Ramos (cell line): ENCODE measurements around the gene SAMD4B.

Experiments
- in situ Hi-C: fragments of 300-500 bp; cut with MboI; formaldehyde crosslinking; loops from one replicate; pipeline ENCODE4 v1.14.3; 2022; ENCODE audit warnings: low sequenced_read_pairs; ENCODE audit not compliant: unreplicated experiment

The SAMD4B gene

DNA sequence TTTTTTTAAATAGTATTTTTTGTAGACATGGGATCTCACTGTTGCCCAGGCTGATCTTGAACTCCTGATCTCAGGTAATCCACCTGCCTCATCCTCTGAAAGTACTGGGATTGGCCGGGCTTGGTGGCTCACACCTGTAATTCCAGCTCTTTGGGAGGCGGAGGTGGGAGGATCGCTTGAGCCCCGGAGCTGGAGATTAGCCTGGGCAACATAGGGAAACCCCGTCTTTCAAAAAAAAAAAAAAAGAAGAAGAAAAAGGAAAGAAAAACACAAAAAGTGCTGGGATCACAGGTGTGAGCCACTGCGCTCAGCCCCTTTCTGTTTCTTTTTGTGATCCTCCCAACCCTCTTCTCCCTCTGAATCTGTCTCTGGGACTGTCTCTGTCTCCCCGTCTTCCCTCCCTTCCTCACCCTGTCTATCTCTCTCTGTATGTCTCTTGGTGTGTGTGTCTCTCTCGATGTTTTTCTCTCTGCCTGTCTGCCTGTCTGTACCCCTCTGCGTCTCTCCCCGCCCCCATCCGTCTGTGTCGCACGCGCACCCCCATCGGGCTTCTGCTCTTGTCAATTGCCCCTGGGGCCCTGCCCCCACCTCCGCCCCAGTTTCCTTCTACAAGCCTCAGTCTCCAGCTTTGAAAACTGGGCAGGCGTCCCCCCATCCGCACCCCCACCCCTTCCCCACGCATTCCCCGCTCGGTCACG lies 63.9 kb downstream of the SAMD4B start:
- in situ Hi-C loops, result no loop called here

DNA sequence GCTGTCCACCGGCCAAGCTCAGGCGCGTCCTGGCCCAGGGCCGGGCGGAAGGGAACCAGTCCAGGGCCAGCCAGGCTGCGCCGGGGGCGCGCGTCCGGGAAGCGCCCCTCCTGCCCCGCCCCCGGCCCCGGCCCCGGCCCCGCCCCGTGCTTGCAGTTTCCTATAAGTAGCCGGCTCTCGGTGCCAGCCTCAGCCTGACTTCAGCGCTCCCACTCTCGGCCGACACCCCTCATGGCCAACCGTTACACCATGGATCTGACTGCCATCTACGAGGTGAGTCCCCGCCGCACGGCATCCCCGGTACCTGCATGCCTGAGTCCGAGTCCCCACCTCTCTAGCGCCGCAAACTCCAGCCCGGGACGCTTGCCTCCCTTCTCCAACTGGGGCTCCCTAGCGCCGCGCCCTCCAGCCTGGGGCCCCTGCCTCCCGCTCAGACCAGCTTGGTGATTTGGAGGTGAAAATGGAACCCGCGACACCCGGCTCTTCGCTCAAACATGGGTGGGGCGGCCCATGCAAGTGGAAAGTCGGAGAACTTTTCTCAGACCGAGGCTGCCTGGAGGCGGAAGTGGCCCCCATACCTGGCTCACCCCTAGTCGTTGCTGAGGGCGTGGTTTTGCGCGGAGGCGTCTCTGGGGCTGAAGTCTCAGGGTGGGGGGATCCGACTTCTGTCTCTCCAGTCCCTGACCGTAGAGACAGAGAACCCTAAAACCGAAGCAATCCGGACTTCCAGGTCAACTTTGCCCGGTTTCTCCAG lies 64.6 kb downstream of the SAMD4B start, which contains the start of gene ZFP36:
TSS of gene ZFP36 (plus strand) at position 192 of the 754 bp plus-strand sequence. CDS start at position 250, 58 bp downstream.
- in situ Hi-C loops, result no loop called here

DNA sequence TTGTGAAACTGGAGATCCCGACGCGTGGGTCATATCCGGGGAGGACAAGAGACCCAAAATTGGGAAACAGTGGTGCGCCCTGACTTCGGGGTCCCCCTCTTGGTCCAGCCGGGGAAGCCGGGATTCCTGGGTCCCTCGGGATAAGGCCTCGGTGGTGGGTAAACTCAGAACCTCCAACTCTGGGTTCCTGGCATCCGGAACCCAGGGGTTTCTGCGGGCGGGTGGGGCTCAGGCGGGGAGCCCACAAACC lies 65.1 kb downstream of the SAMD4B start:
- in situ Hi-C loops, result no loop called here

DNA sequence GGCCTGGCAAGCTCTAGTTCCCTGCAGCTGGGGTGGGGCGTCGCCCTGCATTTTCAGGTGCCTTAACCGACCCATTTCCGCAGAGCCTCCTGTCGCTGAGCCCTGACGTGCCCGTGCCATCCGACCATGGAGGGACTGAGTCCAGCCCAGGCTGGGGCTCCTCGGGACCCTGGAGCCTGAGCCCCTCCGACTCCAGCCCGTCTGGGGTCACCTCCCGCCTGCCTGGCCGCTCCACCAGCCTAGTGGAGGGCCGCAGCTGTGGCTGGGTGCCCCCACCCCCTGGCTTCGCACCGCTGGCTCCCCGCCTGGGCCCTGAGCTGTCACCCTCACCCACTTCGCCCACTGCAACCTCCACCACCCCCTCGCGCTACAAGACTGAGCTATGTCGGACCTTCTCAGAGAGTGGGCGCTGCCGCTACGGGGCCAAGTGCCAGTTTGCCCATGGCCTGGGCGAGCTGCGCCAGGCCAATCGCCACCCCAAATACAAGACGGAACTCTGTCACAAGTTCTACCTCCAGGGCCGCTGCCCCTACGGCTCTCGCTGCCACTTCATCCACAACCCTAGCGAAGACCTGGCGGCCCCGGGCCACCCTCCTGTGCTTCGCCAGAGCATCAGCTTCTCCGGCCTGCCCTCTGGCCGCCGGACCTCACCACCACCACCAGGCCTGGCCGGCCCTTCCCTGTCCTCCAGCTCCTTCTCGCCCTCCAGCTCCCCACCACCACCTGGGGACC lies 65.6 kb downstream of the SAMD4B start:
- in situ Hi-C loops, result no loop called here

DNA sequence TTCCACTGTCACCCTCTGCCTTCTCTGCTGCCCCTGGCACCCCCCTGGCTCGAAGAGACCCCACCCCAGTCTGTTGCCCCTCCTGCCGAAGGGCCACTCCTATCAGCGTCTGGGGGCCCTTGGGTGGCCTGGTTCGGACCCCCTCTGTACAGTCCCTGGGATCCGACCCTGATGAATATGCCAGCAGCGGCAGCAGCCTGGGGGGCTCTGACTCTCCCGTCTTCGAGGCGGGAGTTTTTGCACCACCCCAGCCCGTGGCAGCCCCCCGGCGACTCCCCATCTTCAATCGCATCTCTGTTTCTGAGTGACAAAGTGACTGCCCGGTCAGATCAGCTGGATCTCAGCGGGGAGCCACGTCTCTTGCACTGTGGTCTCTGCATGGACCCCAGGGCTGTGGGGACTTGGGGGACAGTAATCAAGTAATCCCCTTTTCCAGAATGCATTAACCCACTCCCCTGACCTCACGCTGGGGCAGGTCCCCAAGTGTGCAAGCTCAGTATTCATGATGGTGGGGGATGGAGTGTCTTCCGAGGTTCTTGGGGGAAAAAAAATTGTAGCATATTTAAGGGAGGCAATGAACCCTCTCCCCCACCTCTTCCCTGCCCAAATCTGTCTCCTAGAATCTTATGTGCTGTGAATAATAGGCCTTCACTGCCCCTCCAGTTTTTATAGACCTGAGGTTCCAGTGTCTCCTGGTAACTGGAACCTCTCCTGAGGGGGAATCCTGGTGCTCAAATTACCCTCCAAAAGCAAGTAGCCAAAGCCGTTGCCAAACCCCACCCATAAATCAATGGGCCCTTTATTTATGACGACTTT lies 66.4 kb downstream of the SAMD4B start:
- in situ Hi-C loops, result no loop called here

DNA sequence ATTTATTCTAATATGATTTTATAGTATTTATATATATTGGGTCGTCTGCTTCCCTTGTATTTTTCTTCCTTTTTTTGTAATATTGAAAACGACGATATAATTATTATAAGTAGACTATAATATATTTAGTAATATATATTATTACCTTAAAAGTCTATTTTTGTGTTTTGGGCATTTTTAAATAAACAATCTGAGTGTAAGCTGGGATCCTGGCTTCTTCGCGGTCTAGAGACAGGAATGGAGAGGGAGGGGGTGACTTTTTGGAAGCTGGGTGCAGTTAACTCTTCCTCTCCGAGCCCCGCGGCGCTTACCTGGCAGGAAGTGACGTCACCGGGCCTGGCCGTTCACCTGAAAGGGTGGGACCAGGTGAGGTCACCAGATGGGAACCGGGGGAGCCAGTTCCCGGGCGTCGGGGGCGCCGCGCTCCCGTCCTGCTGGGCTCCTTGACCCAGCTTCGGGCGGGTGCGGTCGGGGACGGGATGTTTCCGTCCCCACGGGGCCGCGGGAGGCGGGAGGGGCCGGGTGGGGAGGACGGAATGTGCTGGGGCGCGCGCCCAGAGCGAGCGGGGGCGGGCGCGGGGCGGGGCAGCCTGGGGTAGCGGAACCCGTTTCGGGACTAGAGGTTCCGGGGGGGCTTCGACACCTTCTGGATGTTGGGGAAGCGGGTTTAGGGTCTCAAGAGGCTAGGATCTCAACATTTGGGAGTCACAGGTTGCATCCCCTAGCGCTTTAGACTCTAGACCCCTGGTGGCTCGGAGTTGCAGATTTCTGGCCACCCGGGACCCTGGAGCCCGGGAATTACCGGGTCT lies 67.2 kb downstream of the SAMD4B start:
- in situ Hi-C loops, result loop anchor here (10.0 kb wide), 1 partner anchor 295 kb away; no protein-coding TSS in a partner anchor

DNA sequence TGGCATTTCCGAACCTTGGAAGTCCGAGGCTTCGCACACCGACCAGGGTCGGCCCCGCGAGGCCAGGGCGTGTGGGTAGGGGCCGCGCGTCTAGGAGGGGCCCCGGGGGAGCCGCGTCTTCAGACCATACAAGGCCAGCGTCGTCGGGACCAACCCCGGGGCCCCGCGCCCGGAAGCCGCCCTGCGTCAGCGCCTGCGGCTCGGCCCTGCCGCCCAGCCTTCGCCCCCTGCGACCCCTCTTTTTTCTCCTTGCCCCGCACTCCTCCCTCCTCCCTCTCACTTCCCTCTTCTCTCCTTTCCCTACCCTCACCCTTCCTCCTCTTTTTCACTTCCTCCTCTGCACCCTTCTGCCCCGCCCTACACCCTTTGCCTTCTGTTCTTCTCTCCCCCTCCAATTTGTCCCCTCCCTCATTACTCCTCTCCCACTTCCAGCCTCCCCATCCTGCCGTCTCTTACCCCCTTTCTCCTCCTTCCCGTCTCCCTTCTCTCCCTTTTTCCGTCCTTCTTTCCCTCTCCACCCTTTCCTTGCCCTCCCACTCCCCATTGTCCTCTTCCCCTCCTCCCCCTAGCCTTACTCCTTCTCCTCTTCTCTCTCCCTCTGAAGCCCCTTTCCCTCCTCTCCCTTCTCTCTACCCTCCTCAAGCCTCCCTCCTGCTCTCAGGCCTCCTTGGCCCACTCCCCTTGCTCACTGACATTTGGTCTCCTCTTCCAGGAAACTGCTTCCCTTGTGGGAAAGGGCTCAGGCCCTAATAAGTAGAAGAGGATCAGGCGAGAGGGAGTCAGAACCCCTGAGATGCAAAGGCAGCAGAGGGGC lies 68.0 kb downstream of the SAMD4B start:
- in situ Hi-C loops, result loop anchor here (10.0 kb wide), 1 partner anchor 295 kb away; no protein-coding TSS in a partner anchor

DNA sequence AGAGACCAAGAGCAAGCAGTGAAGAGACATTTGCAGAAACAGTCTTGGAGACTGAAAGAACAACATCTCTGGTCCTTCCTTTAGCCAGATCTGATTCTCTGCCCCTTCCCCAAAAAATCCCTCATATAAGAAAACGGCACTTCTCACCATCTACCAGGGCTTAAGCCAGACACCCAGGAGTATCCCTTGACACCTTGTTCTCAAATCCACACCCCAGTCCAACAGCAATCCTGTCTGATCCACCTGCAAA lies 68.5 kb downstream of the SAMD4B start:
- in situ Hi-C loops, result loop anchor here (10.0 kb wide), 1 partner anchor 296 kb away; no protein-coding TSS in a partner anchor

DNA sequence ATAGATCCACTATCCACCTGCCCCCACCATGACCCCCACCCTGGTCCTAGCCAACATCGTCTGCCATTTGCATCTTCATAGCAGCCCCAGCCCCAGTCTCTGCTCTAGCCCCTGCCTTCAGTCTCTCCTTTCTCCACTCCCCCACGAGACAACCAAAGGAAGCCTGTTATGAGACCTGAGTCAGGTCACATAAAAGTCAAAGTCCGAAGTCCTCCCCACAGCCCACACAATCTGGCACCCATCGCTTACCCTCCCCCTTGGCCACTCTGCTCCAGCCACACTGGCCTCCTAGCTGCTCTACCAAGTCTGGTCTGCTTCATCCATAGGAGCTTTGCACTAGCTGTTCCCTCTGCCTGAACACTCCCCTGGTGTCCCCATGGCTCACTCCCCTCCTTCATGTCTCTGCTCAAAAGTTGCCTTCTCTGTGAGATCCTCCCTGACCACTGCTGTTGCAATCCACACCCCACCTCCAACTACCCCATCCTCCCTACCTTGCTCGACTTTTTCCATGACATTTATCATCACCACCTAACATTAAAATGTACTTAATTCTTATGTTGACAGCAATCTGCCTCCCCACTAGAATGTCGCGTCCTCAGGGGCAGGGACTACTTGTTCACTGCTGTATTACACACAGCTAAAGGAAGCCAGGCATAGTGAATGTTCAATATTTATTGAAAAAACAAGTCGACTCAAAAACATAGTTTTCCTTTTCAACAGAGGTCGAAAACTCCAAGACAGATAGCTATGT lies 69.0 kb downstream of the SAMD4B start:
- in situ Hi-C loops, result loop anchor here (10.0 kb wide), 1 partner anchor 296 kb away; no protein-coding TSS in a partner anchor

DNA sequence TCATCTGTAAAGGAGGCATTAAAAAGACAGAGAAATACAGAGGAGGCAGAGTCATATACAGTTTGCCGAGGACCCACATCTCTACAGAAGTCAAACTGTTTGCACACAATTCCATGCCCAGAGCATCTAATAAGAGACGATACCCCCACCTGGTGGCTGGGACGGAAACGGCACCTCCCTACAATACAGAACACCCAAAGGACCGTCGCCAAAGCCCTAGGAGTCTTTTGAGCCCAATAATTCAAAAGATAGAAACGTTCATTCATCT lies 69.5 kb downstream of the SAMD4B start:
- in situ Hi-C loops, result loop anchor here (10.0 kb wide), 1 partner anchor 297 kb away; no protein-coding TSS in a partner anchor

DNA sequence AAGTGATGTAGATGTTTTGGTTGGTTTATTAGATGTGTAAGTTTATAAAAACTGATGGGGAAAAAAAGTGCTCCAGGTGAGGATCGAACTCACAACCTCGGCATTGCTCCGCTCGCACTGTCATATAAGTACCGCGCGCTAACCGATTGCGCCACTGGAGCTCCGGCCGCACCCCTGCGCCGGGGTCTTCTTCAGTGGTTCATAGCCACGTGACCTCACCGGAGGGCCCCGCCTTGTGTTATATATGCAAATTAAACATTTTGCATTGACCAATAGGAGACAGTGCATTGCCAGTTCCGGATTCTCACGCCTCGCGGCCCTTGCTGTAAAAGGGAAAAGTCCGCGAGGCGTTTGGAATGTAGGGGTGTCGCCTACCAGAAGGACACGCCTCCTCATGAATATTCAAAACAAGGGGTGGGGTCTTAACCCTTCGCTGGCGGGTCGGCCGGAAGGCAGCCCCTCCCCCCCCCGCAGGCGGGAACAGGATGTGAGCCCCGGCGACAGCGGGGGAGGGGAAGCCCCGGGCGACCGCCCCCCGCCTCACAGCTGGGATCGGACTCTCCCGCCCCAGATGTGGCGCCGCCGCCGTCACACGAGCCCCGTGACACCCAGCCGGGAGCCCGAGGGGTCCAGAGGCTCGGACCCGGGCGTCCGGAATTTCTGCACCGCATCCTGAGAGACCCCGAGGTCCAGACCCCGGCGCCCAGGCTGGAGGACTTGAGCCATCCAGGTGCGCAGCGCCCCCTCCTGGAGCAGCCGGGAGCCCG lies 70.1 kb downstream of the SAMD4B start, which contains the start of gene PLEKHG2:
TSS of gene PLEKHG2 (plus strand) at position 570 of the 767 bp plus-strand sequence. CDS start 1,418 bp downstream, outside the sequence.
- in situ Hi-C loops, result loop anchor here (10.0 kb wide), 1 partner anchor 297 kb away; no protein-coding TSS in a partner anchor

DNA sequence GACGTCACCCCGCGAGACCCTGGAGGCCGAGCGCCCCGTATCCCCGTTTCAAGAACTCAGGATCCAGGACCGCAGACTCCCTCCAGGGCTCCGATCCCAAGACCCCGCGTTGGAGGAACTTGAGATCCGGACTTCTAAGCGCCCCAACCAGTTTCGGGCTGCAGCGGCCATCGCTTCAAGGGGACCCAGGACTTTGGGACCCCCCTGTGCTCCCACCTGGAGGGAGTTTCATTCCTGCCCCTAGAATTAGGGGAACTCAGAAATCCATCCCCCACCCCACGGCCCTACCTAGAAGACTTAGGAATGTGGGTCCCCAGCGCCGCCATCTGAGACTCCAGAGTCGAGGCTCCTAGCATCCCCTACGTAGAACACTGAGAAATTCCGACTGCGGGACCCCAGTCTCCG lies 70.6 kb downstream of the SAMD4B start:
- in situ Hi-C loops, result loop anchor here (10.0 kb wide), 1 partner anchor 298 kb away; no protein-coding TSS in a partner anchor

DNA sequence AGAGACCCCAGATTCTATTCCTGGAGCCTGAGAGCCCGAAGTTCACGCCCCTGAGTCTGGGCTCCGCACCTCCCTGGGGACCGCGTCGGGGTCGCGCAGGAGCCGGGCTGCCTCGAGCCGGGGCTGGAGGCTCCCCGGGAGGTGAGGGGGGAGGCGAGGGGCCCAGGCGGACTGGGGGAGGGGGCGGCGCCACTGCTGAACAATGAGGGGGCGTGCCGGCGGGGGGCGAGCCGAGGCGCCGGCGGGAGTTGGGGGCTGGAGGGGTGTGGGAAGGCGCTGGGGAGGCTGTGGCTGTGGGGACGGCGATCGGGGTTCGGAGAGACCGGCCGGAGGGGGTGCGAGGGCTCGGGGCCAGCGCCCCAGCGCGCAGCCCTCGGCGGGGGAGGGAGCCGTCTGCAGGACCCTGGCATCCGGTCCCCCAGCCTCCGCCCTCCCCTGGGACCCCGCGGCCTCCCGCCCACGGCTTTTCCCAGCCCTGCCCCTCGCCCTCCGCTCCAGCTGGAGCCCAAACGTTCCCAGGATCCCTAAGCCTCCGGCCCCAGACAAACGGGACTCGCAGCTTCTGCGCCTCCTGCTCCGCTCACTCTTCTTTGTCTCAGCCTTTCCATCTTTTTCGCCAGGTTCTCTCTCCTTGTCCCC lies 71.2 kb downstream of the SAMD4B start:
- in situ Hi-C loops, result loop anchor here (10.0 kb wide), 1 partner anchor 299 kb away; no protein-coding TSS in a partner anchor

DNA sequence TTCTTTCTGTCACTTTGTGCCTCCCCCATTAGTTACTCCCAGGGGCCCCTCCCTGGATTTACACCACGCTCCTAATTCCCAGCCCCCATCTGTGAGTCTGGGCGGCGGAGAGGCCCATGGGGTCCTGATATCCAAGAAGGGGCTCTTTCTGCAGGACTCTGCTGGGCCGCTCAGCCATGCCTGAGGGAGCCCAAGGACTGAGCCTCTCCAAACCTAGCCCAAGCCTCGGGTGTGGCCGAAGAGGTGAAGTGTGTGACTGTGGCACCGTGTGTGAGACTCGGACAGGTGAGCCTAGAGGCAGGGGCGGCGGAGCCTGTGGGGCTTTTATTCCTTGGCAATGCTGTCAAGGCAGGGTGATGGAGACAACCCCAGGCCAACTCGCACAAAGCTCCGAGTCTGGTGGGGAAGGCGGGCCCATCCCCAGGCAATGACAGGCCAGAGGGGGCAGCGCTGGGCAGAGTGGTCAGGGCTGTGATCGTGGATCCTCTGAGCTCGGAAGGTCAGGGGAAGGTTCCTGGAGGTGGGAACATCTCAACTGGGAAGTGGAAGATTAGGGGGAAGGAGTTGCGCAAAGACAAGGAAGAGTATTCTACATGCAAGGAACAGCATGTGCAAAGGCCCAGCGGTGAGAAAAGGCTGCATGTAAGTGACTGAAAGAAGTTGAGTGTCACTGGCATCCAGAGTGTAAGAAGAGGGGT lies 71.8 kb downstream of the SAMD4B start:
- in situ Hi-C loops, result loop anchor here (10.0 kb wide), 1 partner anchor 299 kb away; no protein-coding TSS in a partner anchor

DNA sequence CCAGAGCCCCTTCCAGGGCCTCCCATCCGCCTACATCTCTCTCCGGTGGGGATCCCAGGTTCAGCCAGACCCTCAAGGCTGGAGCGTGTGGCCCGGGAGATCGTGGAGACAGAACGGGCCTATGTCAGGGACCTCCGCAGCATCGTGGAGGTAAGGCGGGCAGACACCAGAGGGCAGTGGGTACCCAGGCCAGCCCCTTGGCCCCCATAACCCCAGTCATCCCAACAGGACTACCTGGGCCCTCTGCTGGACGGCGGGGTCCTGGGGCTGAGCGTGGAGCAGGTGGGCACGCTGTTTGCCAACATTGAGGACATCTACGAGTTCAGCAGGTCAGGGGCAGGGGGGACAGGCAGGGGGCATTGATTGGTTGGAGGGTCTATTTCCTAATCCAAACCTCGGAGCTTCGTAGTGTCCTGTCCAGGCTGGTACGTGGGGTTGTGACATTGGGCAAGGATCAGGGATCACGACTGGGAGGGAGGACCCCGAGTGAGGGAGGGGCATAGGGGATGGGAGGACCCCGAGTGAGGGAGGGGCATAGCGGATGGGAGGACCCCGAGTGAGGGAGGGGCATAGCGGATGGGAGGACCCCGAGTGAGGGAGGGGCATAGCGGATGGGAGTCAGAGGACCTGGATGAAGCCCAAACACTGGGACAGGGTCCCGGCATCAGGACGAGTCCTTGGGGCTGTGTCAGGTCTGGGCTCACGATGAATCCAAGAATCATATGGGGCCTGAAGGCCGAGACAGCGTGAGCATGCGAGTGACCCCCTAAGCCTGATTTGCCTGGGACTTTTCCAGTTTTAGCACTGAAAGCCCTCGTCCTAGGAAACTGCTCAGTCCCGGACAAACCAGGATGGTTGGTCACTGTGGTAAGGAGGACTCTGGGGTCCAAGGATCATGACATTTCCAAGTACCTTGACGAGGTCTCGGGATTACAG lies 73.2 kb downstream of the SAMD4B start:
- in situ Hi-C loops, result loop anchor here (10.0 kb wide), 1 partner anchor 301 kb away; no protein-coding TSS in a partner anchor
